HT-29 (cell line): ENCODE results near the gene RNF213. TPM values are rescaled to one million over a fixed set of nuclear protein-coding genes. Genes with fewer than 3 reads are reported as not detected.
A peak's percentile ranks its signal among the peaks of the same experiment; 100 is the strongest.
"Not testable (repeated sequence)": the region's sequence is repeated elsewhere in the genome, so short reads cannot be mapped to it uniquely, and the experiment has no call there.

ENCODE experiments used
- DNase-seq: peaks from one replicate; pipeline ENCODE4 v3.0.0-alpha.2; 2015; ENCODE audit warnings: low spot score
- total RNA-seq: library from RNA; depleted of rRNA; stranded (reverse); fragments of >200 nt; shearing (Covaris generic); gene quantifications from 2 replicates; pipeline ENCODE4 v1.2.3, GENCODE V29; 2014

RNF213 gene
- total RNA-seq, 1 experiment from 2014 or later: 70.5 TPM

DNA sequence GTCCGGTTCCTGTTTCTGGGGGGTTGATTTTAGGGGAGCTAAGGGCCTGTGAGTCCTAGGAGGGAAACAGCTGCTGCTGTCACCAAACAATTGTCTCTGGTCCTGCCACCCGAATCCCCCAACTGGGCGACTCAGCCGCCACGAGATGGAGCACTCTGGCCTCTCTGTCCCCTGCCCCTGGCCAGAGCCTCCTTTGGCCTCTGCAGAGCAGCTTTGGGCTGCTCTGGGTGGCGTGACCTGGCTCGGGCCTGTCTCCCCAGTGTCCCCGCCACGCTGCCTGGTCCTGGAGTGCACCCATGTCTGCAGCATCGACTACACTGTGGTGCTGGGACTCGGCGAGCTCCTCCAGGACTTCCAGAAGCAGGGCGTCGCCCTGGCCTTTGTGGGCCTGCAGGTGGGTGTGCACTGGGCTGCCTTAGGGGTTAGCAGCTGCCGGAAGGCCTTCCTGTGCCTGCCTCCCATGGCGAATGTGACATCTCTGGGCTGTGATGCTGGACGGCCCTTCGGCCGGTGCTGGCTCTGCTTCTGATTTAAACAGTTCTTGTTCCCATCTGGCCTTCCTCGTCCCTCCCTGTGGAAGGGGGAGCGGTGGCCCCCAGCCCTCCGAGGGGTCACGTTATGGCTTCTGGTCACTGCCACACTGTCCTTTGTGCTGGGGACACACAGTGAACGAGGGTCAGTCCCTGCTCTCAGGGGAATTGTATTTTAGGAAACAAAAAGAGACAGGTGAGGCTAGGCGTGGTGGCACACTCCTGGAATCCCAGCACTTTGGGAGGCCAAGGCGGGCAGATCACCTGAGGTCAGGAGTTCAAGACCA is 11.6 kb upstream of the RNF213 start:
- no peak for DNase-seq

DNA sequence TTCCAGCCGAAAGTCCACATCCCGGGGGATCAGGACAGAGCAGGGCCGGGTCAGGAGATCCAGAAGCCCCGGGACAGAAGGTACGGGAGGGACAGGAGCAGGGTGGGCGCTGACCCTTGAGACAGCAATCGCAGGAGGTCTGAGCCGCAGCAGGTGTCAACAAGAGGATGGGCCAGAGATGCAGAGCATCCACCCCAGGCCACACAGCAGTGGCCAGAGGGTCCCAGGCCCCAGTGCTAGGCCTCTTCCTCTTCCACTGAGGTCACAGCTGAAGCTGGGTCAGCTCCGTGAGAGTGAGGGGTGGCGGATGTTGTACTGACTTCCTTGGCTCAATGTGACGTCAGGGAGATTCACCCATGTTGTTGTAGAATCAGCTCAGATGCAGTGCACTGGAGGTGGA is 8.7 kb upstream of the RNF213 start:
- DNase-seq: no peak

DNA sequence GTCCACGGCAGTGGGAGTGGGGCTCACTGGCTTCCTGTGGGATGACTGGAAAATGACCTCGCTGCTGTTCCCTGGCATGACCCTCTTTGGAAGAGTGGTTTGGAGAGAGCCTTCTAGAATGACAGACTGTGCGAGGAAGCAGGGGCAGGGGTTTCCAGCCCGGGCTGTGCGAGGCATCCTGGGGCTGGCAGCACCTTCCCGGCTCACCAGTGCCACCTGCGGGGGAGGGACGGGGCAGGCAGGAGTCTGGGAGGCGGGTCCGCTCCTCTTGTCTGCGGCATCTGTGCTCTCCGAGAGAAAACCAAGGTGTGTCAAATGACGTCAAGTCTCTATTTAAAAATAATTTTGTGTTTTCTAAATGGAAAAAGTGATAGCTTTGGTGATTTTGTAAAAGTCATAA is 7.8 kb upstream of the RNF213 start:
- DNase-seq: peak; percentile 82

DNA sequence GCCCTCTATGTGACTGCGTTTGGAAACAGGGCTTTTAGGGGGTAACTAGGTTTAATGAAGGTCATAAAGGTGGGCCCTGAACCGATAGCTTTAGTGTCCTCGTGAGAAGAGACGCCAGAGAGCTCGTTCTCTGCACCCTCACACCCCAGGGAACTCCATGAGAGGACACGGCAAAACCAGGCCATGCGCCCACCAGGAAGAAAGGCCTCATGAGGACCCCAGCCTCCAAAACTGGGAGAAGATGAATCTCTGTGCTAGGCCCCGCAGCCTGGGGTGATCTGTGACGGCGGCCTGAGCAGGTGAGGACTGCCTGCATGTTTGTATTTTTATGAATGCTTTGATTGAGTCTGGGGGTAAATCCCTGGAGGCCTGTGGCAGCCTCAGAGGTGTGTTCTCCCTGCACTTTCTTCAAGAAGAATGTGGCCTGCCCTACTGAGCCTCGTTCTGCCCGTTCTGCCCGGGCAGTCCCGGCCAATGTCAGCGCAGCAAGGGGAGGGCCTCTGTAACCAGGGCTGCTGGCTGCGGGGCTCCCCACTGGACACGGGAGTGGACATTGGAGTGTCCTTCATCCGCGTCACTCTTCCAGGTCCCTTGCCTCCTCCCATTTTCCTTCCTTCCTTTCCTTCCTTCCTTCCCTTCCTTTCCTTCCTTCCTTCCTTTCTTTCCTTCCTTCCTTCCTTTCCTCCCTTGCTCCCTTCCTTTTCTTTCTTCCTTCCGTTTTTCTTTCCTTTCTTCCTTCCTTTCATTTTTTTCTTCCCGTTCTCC is 6.8 kb upstream of the RNF213 start:
- DNase-seq: no peak

DNA sequence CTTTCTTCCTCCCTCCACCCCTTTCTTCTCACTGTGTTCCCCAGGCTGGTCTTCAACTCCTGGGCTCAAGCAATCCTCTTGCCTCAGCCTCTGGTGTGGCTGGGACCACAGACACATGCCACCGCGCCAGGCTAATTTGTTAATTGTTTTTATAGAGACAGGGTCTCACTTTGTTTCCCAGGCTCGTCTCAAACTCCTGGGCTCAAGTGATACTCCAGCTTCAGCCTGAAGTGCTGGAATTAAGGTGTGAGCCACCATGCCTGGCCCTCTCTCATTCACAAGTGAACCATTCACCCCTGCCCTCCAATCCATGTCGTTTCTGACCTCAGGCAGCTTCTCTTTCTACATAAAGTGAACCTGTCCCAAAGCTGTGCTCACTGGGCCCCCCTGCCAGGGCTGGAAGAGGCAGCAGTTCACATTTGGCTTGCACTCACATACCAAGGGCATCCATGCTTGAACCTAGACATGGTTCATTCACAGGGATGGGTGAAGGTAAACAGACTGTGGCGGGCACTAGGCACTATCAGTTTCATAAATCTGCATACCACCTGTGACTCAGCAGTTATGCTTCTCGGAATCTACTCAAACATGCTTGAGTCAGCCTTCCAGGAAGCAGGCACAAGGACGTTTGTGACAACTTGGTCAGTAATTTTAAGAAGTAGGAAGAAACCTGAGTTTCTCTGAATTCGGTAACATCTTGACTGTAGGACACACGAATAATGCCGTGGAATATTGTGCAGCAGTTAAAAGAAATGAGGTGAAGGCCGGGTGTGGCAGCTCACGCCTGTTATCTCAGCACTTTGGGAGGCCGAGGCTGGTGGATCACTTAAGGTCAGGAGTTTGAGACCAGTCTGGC is 6.0 kb upstream of the RNF213 start:
- peak; percentile 86 for DNase-seq

DNA sequence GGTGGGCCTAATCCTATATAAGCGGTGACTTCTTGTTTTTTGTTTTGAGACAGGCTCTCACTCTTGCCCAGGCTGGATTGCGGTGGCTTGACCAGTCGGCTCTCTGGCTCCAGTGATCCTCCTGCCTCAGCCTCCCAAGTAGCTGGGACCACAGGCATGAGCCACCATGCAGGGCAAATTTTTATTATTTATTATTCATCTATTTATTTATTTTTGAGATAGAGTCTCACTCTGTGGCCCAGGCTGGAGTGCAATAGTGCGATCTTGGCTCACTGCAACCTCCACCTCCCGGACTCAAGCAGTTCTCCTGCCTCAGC is 4.7 kb upstream of the RNF213 start:
- no peak for DNase-seq

DNA sequence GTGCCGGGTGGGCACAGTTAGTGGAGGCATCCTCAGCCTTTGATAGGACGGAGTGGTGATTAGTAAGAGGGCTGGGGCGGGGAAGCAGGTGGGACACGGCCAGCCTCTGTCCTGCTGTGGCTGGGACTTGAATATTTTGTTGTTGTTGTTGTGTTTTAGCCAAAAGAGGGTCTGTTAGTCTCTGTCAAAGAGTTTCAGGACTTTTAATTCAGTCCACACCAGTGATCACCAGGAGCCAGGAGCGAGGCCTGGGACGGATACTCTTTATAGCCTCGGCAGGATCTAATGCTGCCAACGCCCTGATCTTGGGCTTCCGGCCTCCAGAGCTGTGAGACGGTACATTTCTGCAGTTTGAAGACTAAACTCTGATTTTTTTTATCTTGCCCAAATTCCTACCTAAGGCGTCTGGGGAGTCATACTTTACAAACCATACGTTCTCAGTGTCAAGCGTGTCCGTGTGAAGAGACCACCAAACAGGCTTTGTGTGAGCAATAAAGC is 2.9 kb upstream of the RNF213 start:
- peak; percentile 28 for DNase-seq

DNA sequence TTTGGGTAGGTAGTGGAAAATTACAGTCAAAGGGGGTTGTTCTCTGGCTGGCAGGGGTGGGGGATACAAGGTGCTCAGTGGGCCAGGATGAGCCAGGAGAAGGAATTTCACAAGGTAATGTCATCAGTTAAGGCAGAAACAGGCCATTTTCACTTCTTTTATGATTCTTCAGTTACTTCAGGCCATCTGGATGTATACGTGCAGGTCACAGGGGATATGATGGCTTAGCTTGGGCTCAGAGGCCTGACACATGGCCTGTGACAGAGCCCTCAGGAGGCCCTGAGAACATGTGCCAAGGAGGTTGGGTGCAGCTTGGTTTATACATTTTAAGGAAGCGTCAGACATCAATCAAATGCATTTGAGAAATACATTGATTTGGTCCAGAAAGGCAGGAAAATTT is 2.4 kb upstream of the RNF213 start:
- not testable (repeated sequence) for DNase-seq

DNA sequence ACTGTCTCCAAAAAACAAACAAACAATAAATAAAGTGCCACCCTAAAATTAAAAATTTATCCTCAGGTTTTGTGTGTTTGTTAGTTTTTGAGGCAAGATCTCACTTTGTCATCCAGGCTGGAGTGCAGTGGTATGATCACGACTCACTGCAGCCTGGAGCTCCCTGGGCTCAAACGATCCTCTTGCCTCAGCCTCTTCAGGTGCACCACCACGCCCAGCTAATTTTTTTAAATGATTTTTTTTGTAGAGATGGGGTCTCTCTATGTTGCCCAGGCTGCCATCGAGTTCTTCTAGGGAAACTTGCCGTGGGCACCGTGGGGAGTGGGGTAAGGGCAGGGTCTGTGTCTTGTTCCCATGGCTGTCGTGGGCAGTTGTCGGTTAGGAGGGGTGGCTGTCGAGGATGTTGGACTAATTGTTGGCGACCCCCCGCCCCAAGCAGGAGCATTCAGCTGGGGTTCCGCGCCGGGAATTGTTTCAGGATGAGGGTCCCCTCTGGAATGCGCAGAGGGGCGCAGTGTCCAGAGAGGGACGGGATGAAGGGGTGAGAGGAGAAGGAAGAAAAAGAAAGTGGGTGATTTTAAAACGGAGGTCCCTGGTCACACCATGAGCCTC is 1.1 kb upstream of the RNF213 start:
- DNase-seq: no peak

DNA sequence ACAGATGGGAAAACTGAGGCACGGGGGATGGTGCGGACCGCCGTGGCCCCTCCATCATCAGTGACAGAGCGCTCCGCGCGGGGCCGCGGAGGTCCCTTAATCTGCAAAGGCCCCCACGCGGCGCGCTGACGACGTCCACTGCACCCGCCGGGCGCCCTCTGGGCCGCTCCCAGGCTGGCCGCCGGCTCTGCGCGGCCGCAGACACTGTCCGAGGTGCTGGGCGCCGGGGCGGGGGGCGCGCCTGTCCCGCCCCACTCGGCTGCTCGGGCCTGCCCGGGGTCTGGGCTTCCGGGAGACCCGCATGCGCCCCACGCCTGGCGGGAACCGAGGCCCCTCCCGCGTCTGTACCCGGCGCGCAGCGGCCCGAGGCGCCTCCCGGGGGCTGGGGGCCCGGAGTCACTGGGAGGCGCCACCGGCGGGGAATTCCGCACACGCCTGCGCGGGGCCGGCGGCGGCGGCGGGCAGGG is 550 bp upstream of the RNF213 start:
- peak; percentile 53 for DNase-seq

DNA sequence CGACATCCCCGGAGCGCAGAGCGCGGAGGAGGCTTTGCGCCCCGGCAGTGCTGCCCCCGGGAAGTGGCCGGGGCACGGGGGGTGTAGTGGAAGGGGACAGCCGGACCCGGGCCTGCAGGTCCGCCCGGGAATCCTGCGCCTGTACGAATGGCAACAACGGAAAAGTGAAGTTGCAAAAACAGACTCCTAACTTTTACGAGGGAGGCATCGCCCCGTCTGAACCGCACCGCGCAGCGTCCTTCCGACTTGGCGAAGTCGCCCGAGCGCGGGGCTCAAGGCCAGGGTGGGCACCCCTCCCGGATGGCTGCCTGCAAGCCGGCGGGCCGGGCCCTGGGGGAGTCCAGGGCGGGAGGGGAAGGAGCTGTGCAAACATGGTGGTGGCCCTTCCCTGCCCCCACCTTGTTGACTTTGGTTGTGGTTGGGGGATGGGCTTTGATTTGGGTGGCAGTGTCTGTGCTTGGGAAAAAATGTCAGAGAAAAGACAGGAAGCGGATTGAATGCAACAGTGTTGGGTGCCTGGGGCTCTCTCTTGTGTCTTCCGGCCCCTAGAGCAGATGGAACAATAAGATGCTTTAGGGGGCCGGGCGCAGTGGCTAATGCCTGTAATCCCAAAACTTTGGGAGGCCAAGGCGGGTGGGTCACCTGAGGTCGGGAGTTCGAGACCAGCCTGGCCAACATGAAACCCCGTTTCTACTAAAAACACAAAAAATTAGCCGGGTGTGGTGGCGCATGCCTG is 675 bp downstream of the RNF213 start:
- peak; percentile 44 for DNase-seq

DNA sequence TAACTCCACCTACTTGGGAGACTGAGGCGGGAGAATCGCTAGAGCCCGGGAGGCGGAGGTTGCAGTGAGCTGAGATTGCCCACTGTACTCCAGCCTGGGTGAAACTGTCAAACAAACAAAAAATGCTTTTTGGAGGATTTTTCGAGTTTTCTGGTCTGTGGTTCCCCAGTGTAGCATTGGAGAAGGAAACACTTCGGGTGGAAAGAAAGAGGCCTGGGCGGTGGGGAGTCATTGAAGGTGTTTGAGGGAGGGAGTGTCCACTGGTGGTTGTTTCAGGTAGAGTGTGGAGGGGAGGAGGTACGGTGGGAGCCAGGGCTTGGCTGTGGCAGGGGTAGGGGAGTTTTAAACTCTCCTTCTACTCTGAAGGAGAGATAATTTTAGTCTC is 1.2 kb downstream of the RNF213 start:
- DNase-seq: no peak

DNA sequence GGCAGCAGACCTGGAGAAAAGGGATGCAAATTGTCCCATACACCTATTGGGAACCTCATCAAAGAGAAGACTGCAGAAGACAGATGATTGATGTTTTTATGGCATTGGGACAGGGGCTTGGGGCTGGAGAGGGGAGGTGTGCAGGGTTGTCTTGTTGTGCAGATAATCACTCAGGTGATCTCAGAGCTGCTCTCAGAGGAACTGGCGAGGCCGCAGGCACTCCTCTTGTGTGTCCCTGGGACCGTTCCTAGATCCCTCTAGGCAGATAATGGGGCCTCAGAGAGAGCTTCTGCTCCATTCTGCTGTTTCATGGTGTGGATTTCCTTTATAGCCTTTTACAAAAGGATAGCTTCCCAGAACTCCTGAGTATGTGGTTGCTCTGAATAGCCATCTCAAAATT is 1.6 kb downstream of the RNF213 start:
- no peak for DNase-seq

DNA sequence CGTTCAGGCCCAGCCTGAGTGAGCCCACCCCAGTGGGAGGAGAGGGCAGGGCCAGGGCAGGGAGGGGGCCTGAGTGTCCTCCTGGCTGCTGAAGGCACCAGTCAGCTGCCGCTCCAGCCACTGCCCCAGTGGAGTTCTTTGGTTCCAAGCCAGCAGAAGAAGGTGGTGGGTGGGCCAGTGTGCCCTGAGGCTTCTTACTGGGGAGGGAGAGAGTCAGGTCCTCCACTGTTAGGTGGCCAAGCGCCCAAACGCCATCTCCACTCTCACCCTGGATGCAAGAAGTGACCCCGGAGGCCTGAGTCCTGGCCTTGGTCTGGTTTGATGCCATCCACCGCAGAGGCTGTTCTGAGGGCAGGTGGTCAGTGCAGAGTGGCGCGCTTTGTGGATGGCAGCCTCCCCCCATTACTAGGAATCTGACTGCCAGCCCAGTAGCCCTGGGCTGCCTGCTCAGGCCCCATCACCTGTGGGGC is 2.2 kb downstream of the RNF213 start:
- no peak for DNase-seq

DNA sequence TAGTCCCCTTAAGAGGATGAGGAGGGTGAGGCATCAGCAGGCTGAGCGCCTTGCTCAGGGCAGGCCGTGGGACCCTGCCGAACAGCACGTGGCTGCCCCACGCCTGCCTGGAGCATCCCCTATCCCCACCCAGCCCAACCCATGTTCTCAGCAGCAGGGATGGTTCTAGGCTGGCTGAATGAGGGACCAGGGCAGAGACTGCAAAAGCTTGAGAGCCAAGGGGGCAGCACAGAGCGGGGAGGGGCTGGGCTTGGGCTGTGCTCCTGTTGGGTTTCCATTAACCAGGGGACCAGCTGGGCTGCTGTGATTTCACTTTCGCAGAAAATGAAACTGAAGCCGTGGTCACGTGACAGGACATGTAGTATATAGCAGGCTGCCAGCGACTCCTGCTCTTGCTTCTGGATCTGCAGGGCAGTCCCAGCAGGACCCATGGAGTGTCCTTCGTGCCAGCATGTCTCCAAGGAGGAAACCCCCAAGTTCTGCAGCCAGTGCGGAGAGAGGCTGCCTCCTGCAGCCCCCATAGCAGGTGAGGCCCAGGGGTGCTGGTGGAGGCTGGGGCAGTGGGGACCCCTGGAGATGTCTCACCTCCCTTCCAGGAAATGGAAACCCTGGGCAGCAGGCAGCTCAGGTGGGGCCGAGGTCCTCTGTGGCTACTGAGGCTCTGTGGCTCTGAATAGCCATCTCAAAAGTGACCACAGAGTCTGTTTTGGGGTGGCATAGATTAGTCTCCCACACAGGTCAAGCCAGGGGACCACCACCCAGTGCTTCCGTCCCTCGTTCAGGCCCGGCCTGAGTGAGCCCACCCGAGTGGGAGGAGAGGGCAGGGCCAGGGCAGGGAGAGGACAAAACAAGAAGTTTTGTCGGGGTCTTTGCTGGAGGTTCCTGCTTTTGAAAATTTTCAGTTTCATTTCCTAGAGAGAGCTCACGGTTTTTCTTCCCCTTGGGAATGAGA is 2.9 kb downstream of the RNF213 start:
- DNase-seq: peak; percentile 81

DNA sequence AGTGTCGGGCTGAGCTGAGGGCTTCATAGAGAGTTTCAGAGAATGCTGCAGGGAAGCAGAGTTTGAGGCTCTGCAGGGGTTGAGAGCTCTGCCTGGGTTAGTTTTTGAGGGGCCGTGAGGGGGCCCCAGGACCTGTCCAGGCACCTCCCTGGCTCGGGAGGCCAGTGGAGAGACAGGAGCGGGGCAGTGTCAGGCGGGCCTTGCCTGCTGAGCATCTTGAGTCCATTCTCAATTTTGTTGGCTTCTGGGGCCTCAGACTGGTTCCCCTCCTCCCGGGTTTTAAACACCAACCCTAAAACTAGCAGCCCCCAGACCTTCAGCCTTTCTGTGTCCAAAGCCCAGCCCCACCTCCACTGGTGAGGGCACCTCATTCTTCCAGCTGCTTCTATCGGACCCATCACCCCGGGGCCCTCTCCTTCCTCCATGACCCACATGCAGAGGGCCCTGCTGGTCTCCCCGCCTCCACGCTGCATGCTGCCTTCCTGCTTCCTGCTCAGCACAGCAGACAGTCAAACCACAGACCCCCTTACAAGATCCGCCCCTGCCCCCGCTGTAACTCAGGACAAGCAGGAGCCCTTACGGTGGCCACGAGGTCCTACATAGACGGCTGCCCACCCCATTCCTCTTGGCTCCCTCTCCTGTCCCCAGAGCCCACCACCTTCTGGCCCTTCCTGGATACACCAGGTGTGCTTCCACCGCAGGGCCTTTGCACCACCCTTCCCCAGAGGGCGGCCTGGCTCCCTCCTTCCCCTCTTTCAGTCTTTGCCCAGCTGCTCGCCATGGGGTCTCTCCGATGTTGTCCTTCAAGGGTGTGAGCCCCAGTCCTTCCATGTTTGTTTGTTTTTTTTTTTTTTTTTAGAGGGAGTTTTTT is 3.8 kb downstream of the RNF213 start:
- DNase-seq: no peak

DNA sequence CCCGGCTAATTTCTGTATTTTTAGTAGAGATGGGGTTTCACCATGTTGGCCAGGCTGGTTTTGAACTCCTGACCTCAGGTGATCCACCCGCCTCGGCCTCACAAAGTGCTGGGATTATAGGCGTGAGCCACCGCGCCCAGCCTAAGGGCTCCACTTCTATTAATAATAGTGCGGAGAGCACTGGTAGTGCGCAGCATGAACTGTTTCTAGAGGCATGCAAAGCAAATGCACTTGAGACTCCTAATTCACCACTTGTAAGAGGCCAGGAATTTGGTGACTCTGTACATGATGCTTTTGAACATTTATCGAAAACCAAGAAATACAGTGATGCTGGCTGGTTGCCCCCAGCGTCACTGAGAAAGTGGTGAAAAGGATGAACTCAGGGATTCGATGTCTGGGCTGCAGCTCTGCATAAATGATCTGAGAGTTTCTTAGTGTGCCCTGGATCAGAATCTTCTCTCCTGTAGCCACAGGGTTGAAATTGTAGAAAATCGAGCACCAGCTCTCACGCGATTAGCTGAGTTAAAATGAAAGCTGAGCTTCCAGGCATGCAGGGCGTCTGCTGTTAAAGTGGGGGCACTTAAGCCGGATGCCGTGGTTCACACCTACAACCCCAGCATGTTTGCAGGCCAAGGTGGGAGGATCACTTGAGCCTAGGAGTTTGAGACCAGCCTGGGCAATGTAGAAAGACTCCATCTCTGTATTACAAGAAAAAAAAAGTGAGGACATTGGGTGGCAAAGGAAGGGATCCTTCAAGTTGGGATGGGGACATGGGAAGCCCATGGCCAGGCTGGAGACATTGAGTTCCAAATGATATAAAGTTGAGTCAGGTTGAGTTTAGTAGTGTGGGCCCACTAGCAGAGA is 4.8 kb downstream of the RNF213 start:
- DNase-seq: no peak

DNA sequence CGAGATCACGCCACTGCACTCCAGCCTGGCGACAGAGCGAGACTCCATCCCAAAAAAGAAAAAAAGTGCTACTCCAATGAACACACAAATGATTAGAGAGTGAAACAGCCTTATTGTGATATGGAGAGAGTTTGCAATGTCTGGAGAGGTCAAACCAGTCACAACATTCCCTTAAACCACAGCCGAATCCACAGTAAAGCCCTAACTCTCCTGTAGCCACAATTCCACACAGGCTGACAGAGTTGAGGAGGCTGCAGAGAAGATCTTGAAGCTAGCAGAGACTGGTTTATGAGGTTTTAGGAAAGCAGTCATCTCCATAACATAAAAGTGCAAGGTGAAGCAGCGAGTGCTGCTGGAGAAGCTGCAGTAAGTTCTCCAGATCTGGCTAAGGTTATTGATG is 6.7 kb downstream of the RNF213 start:
- DNase-seq: no peak
